HG03378 (cell line): Measurements from ENCODE around the gene FCRL4.

Source experiments
- ATAC-seq: cut with Tn5 transposase; IDR thresholded peaks from one replicate; pipeline ENCODE4 v1.9.1; 2021; ENCODE audit warnings: mild to moderate bottlenecking, moderate library complexity; ENCODE audit not compliant: unreplicated experiment

FCRL4 gene

DNA sequence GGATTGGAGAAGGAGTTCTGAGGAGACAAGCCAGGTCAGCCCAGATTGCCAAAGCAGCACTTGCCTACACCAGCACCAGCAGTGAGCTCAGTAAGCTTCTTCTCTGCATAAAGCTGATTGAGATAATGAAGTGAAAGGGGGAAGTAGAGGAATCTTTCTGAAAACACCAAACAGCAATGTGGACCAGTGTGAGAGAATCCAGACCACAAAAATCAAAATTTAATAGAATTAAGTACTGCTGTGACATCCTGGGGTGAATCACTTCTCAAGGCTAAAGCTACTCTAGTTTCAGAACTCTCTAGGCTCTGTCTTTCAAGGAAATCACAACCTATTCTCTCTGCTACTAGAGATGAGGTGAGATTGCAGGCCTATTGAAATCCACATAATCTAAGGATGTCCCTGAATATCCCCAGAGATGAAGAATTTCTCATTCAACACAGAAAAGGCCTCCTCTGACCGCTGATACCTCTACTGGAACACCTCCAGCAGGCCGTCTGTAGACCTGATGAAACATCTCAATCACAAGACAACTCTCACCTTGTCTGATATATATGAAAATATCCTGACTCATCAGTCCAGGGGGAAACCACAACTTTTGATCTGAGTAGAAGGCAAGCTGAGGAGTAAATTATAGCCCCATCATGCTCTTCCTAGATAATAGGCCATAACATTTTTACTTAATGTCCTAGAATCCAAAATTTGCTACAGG is at the start of gene FCRL4:
Gene FCRL4, minus strand, starts transcription at position 127 of the 709 bp plus-strand sequence. CDS start 141 bp downstream, outside the sequence.
- ATAC-seq = peak; percentile 74

- ATAC-seq = no peak
These were observed 48.3 kb upstream of the FCRL4 start for GRCh38 chr1:157646144-157646543.

DNA sequence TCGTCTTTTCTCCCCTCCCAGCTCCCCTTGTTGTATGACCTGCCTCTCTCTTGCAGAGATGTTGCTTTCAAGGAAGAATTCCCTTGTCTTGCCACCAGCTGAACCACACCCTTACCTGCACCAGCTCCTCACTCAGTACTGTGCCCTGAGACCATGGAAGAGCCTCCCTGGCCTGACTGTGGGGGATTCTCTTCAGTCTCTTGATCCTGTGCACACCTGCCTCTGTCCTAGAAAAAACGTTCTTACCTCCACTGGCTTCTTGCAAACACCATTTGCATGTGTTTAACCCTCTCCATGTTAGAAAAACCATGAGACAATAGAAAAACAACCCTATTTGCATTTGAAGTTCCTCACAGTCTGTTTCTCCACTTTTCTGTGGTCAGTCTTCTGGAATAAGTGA is 43.3 kb upstream of the FCRL4 start:
- no peak for ATAC-seq

DNA sequence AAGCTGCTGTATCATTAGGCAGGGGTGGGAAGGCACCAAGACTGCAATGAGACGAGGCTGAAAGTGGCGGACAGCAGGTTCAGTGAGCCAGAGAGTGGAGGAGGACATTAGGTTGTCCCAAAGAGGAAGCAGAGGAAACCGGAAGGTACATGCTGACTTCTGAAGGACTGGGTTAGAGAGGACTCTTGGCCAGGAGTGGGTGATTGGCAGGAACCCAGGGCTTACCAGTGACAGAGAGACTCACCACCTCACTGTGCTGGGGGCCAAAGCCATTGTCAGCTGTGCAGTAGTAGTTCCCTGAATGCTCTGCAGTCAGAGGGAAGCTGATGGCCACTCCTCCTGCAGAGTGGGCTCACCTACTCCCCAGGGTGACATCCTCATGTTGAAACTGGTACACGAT is 41.9 kb upstream of the FCRL4 start:
- ATAC-seq = no peak

DNA sequence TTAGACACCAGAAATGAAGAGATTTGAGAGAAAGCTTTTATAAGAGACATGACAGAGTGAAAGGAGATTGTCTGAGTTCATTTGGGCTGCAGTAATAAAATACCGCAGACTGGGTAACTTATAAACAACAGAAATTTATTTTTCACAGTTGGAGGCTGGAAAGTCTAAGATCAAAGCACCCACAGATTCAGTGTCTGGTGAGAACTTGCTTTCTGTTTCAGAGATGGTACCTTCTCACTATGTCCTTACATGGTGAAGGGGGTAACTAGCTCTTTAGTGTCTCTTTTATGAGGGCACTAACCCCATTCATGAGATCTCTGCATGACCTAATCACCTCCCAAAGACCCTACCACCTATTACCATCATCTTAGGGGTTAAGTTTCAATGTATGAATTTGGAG is 30.9 kb upstream of the FCRL4 start:
- ATAC-seq = no peak

- ATAC-seq = no peak
These were observed 28.2 kb upstream of the FCRL4 start for GRCh38 chr1:157626099-157626498.

DNA sequence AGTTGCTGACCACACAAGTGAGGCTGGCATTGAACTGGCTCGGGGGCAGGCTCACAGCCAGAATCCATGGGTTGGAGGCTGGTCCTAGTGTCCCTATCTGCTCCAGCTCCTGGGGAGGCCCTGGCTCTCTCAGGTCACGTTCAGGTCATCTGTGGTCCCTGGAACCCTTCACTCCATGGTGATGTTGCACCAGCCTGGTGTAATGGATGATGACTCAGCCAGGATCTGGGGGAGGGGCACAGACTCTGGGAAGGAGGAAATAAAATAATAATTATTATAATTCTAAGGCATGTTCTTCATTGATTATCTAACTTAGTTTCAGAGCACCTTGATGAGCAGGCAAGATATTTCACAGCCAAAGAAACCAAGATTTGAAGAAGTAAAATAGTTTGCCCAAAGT is 26.6 kb upstream of the FCRL4 start:
- no peak for ATAC-seq

GRCh38 chr1:157622471-157622870 is 24.6 kb upstream of the FCRL4 start:
- no peak for ATAC-seq

- no peak for ATAC-seq
These were observed 20.3 kb upstream of the FCRL4 start for GRCh38 chr1:157618190-157618589.

DNA sequence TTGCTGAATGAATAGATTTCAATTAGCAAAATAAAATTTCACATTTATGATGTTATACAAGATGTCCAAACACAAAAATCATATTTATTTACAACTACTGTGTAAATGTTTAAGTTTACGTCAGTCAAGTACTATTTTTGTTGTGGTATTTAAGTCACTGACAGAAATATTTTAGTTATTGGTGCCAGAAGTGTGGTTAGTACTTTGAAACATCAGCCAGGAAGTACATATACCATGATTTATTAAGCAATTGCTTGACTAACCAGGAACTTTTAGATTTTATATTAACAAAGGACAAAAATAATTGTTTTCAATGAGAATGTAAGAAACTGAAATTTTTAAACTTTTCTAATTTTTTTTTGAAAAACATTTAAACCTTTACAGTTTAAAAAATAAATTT is 2.4 kb upstream of the FCRL4 start:
- ATAC-seq = no peak

DNA sequence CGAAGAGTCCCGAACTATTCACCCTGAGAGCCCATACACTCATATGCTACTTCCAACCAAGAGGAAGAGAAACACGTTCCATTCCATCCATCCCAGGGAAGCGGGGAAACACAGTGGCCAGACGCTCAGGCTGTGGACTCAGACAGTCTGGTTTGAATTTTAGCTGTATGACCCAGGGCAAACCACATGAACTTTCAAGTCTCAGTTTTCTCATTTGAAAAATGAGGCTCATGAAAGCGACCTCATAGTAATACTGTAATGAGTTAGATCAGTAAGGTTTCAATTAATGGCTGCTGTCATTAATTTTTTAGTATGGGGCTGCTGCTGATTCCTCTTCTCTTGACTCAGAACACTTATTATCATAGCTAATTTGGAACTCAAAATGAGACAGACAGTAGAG is 1.5 kb downstream of the FCRL4 start:
- ATAC-seq = peak; percentile 36

DNA sequence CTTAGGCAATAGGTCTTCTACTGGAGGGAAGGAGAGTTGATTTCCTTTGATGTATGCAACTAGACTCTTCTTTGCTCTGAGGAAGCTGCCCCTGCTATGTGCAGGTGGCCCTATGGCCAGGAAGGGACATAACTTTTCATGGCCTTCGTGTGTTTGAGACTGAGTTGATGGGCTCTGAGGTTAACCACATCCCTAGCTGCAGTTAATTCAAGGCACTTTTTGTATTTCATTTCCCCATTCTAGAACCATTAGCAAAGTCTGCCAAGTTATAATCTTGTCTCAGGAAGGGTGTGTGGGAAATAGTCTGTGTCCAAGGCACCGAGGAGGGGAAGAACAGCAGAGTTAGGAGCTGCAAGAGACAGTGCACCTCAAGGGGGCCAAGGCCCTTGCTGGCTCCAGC is 2.5 kb downstream of the FCRL4 start:
- ATAC-seq = peak; percentile 60

DNA sequence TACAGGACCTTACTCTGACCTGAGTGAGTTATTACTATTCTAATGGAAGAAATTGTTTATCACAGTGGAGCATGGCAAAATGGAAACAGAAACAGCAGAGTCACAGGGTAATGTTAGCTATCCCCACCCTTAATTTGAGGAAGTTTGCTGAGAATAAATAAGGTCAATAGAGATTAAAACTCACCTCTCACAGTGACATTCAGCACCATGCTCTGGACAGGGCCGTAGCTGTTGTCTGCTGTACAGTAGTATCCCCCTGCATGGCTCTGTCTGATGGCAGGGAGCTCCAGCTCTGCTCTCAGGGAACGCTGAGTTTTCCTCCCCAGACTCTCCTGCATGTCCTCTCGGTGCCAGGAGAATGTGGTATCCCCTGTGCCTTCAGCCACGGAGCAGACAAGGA is 11.9 kb downstream of the FCRL4 start:
- no peak for ATAC-seq

DNA sequence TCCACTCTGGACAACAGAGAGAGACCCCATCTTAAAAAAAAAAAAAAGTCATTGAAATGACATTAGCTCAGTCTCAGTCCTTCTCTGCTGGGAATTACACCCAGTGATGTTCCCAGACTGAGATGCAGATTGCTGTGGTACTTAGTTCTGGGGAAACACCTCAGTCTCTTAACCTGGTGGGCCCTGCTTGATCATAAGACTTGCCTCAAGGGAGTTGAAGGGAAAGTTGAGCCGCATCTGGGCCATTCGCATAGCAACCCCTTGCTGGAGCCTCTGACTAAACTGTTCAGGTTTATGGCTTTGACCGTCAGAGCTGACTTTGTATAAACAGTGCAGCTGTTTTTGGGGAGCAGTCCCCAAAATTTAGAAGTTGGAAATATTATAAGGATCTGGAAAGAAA is 13.4 kb downstream of the FCRL4 start:
- ATAC-seq = no peak

DNA sequence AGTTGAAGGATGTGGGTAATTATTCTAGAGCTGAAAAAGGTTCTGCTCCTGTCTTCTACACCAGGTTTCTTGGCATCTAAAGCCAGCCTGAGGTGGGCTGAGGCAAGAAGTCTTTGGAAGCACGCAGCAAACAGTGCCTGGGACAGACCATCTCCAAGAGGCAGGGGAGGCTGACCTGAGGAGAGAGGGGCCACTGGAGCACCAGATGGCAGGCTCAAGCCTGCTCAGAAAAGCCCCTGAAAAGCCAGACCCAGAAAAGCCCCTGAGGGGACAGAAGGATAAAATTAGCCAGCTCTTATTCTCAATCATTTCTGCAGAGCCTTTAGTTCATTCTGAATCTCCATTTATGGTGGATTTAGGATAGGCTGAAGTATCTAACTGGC is 17.1 kb downstream of the FCRL4 start:
- ATAC-seq = no peak

DNA sequence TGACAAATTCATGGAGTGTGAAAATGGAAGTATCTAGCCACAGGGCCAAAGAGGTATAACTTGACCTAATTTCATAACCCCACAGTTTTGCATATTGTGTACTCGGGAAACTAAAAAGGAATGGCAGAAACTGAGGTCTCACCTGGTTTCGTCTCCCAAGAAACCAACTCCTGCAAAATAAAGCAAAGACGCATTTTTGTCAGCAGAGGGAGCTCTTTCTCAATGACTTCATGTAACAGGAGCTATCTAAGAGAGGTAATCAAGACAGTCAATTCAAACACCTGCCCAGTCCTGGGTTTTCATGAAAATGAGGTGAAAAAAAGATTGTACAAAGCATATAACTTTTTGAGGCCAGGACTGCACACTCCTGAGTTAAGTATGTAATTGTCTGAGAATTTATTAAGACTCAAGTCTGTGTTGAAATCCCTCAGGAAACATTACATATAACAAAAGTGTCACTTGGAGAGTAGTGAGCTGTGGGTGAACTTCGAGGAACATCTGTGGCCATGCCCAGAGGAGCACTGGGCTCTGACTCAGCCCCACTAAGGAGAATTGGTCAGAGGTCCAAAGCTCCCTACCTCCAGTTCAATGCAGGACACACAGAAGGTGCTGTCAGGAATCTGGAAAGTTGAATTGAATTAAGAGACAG is 17.6 kb downstream of the FCRL4 start:
- ATAC-seq = no peak

DNA sequence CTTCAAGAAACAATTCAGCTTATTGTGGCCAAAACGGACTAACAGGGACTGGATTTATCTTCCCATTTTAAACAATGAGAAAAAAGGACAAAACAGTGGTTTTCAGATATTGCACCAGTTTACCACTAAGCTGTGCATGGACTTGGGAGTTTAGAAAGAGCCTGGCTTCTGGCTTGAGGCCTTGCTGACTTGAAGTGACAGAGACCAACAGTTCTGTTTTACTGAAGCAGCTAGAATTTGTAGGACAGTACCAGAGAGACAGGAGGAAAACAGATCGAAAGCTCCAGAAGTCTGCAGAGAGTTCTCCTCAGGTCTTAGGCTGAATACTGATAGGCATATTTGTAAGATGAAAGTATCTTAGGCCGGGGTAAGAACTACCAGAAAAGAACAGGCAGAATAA is 20.5 kb downstream of the FCRL4 start:
- ATAC-seq = no peak

DNA sequence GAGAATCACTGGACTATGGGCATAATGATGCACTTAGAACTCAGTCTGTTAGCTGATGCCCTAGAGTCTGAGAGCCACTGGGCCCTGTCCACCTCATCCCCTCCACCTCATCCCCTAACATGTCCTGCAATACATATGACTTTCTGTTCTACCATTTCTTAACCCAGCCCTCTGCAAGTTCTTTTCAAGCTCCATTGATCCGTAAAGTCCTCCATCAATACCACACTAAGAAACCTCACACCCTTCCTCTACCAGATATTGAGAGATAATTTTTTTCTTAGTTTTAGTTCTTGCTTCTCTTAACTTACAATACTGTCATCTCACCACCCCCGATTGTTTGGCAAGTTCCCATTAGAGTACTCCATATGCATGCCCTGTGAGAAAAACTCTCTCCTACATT is 22.1 kb downstream of the FCRL4 start:
- ATAC-seq = peak; percentile 63

- ATAC-seq = no peak
These were observed 23.0 kb downstream of the FCRL4 start for GRCh38 chr1:157574836-157575235.

DNA sequence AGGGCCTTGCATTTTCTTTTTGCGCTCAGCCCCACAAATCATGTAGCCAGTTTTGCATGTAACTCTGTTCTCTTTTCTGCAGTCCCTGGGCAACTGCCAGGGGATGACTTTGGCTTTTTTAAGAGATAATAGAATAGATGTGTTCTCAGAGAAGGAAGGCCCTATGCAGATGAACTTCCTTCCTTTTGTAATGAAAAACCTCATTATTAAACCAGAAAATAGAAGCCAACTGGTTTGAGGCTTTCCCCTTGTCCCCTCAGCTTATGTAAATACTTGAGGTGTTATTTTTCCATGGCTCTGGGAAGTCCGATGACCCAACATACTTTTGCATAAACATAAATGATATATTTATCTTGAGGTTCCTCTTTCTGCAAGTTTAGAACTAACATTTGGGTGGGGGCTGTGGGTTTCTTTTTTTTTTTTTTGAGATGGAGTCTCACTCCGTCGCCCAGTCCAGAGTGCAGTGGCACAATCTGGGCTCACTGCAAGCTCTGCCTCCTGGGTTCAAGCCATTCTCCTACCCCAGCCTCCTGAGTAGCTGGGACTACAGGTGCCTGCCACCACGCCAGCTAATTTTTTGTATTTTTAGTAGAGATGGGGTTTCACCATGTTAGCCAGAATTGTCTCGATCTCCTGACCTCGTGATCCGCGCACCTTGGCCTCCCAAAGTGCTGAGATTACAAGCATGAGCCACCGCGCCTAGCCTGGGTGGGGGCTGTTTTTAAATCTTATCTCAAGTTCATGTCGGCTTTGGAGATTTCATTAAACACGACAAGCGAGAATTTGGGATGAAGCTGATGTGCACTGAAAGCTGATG is 31.2 kb downstream of the FCRL4 start:
- ATAC-seq = peak; percentile 45

DNA sequence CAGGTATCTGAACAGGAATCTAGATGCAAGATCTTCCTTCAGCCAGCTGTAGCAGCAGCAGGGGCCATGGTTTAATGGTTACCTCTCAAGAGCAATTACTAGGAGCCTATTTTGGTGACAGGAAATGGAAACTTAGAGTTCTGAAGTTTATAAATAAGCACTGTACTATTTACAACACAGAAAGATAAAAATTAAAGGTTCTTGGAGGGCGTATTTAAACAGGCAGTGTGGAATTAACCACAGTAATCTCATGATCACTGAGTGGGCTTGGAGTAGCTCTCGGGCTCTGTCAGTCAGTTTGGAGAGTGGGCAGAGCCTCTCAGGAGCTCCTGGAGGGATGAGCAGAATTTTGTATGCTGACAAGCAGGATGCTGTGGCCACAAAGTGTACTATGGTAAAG is 35.4 kb downstream of the FCRL4 start:
- ATAC-seq = peak; percentile 75

DNA sequence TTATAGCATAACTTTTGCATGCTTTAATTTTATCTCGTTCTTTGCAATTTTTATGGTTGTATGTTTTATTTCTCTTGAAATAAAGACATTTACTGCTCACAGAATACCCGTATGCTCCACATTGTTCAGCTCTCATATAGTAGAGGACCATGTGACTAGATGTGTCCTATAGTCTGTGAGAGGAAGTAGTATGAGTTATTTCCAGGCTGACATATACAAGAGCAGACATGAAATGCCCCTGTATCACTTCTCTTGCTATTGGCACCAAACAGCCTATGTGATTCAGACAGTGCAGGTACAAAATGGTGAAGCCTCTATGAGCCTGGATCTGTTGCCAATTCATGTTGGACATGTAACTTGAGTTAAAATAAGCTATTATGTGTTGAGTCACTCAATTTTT is 39.8 kb downstream of the FCRL4 start:
- no peak for ATAC-seq
